Kidney epithelial cell (primary cell): Measurements from ENCODE around the gene ZNF835. TPM values are rescaled to one million over a fixed set of nuclear protein-coding genes. Genes with fewer than 3 reads are reported as not detected.

Source experiments
- DNase-seq: peaks from one replicate; pipeline ENCODE4 v3.0.0-alpha.2; 2010; ENCODE audit warnings: low read depth
- H3K27me3 ChIP-seq: 2 replicates; pipeline ENCODE4 v1.6.0; 2011; ENCODE audit warnings: low read length; ENCODE audit not compliant: control insufficient read depth, insufficient read depth
- H3K36me3 ChIP-seq: 2 replicates; pipeline ENCODE4 v1.5.1; 2011; ENCODE audit warnings: low read length; ENCODE audit not compliant: control insufficient read depth, insufficient read depth
- H3K4me3 ChIP-seq: 2 replicates; pipeline ENCODE4 v1.5.1; 2011; ENCODE audit warnings: low read depth, mild to moderate bottlenecking, control low read depth, low read length
- CTCF ChIP-seq: IDR thresholded peaks from 2 replicates; pipeline ENCODE4 v1.5.1; 2011; ENCODE audit warnings: mild to moderate bottlenecking, moderate library complexity, low read length, control low read depth, inconsistent platforms; ENCODE audit not compliant: insufficient read depth, poor library complexity, severe bottlenecking
- total RNA-seq: library from RNA; depleted of rRNA; stranded (reverse); fragments of >200 nt; gene quantifications from 2 replicates; pipeline ENCODE4 v1.2.3, GENCODE V29; 2015

Gene ZNF835
- 5.3 and 7.7 TPM in 2 replicates for total RNA-seq

- no peak for TF ChIP-seq CTCF
- peak within 1 kb of the TSS; percentile 21 for H3K4me3 ChIP-seq
- H3K36me3 ChIP-seq = no peaks in the 10 kb centered on the region
- DNase-seq = peak; percentile 23
- no peaks in the 10 kb centered on the region for H3K27me3 ChIP-seq
Measured at GRCh38 chr19:56671613-56671994, at the start of gene ZNF835. Gene ZNF835, minus strand, starts transcription at chr19:56671757. Its CDS starts 6,559 bp downstream, at chr19:56665198.

GRCh38 chr19:56720281-56720680 lies 48.7 kb upstream of the ZNF835 start:
- no peak for TF ChIP-seq CTCF
- H3K4me3 ChIP-seq = no peak overlapping the region
- H3K36me3 ChIP-seq = no peaks in the 10 kb centered on the region
- no peaks in the 10 kb centered on the region for H3K27me3 ChIP-seq
- DNase-seq = no peak

DNA sequence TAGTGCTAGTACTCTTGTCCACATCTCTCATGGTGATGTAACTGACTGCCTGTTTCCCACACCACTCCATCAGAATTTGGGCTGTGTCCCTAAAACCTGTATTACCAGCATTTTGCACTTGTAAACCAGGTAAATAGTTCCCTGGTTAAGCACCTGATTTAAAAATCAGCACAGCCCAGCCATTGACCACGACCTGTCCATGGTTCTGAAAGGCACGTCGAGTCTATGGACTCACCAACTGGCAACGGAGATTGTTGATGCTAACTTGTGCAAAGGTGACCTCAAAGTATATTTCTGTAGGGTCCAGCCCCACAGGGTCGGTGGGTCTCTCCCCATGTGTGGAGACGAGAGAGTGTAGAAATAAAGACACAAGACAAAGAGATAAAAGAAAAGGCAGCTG lies 46.7 kb upstream of the ZNF835 start:
- Histone ChIP-seq H3K36me3 (no peaks in the 10 kb centered on the region), H3K27me3 (no peaks in the 10 kb centered on the region), H3K4me3 (no peak overlapping the region)
- TF ChIP-seq CTCF = no peak
- DNase-seq = no peak

- H3K4me3 ChIP-seq = no peak overlapping the region
- no peak for DNase-seq
- H3K36me3 ChIP-seq = no peaks in the 10 kb centered on the region
- H3K27me3 ChIP-seq = no peaks in the 10 kb centered on the region
- no peak for TF ChIP-seq CTCF
Measured at GRCh38 chr19:56712611-56713276, 41.2 kb upstream of the ZNF835 start.

GRCh38 chr19:56710437-56710836 lies 38.9 kb upstream of the ZNF835 start:
- H3K36me3 ChIP-seq = no peaks in the 10 kb centered on the region
- DNase-seq = no peak
- TF ChIP-seq CTCF = no peak
- no peaks in the 10 kb centered on the region for H3K27me3 ChIP-seq
- no peak overlapping the region for H3K4me3 ChIP-seq

- no peak for DNase-seq
- Histone ChIP-seq H3K27me3 (no peaks in the 10 kb centered on the region), H3K4me3 (no peak overlapping the region), H3K36me3 (no peaks in the 10 kb centered on the region)
- TF ChIP-seq CTCF = no peak
Measured at GRCh38 chr19:56707821-56708220, 36.3 kb upstream of the ZNF835 start.
